ENCODE results near the gene POLR1G. TPM values are rescaled to one million over a fixed set of nuclear protein-coding genes. Genes with fewer than 3 reads are reported as not detected.
A peak's percentile ranks its signal among the peaks of the same experiment; 100 is the strongest.

Gene POLR1G
- total and polyA plus RNA-seq, 9 of the 15 experiments (the other 6 are each of a cell fraction or from before 2014, with no cell fraction given): 3.0 to 50.1 (median 27.4) TPM

- Histone ChIP-seq H3K27me3 (ENCODE audit: control insufficient read depth in 2 of 2, insufficient read depth in 2 of 2, low read length in 2 of 2) (no peaks in the 10 kb centered on the region), H2AFZ (ENCODE audit: low read depth, low read length) (no peak overlapping the region), H3K27ac (ENCODE audit: extremely low read depth, low read depth, low read length) (no peak overlapping the region), H3K9me1 (ENCODE audit: control insufficient read depth, insufficient read depth, low read length) (no peaks in the 10 kb centered on the region), H3K4me2 (ENCODE audit: insufficient read depth, low read length) (no peak overlapping the region), H3K79me2 (ENCODE audit: control insufficient read depth, insufficient read depth, low read length) (no peaks in the 10 kb centered on the region), H3K4me3 (no peak overlapping the region), H3K9me3 (replicated peaks; ENCODE audit: control insufficient read depth, insufficient read depth, low read depth, low read length) (no peaks in the 10 kb centered on the region), H3K4me1 (replicated peaks in 1 of 2; ENCODE audit: control insufficient read depth in 2 of 2, insufficient read depth in 2 of 2, low read length in 2 of 2) (peaks cover 0 to 21% of the 10 kb centered on the region in 2 experiments; a peak in 2 of 5 replicates), H3K9ac (ENCODE audit: insufficient read depth in 1 of 2, low read depth in 2 of 2, low read length in 2 of 2) (peak overlapping the region in 1 of 2 experiments; percentile 45; a peak in 2 of 4 replicates), H3K36me3 (ENCODE audit: control insufficient read depth, insufficient read depth, low read length) (0 out of 3 replicates have a peak, but pooled peaks cover 2% of the 10 kb centered on the region), H4K20me1 (replicated peaks; ENCODE audit: control insufficient read depth, insufficient read depth, low read length) (no peaks in the 10 kb centered on the region)
- CTCF ChIA-PET (ENCODE audit: low intra/inter-chr PET ratio): no interaction called here
- intact Hi-C loops (cut with micrococcal nuclease) (no loop called here), in situ Hi-C loops (cut with MboI) (no loop called here)
- FAIRE-seq (no peak), ATAC-seq (no peak), DNase-seq (ENCODE audit: extremely low read depth in 1 of 4, low spot score in 3 of 4) (no peak)
- peak in 1 of 2 experiments; percentile 76; a peak in 3 of 4 replicates for TF ChIP-seq KDM1A (IDR thresholded peaks at IDR 0.05)
- no peak for TF ChIP-seq ZNF12 (CRISPR knock-in tag; IDR thresholded peaks at IDR 0.05)
- TF ChIP-seq CBX1 (IDR thresholded peaks at IDR 0.05; ENCODE audit: low read depth): peak; percentile 38; the same call in 1 of the 2 replicates
- TF ChIP-seq SMARCA5 (IDR thresholded peaks at IDR 0.05): peak; percentile 32; the same call in 1 of the 2 replicates
- peak; percentile 83 for TF ChIP-seq BCOR (IDR thresholded peaks at IDR 0.05)
- TF ChIP-seq ZFP36 (IDR thresholded peaks at IDR 0.05; ENCODE audit: low read depth, low read length, partially characterized antibody): peak; percentile 81
- TF ChIP-seq SIX5 (IDR thresholded peaks at IDR 0.05; ENCODE audit: borderline replicate concordance in 1 of 2, insufficient read depth in 1 of 2, low read depth in 1 of 2, low read length in 2 of 2): no peak
- TF ChIP-seq RBM25 (IDR thresholded peaks at IDR 0.05; ENCODE audit: low read depth, low read length, severe bottlenecking): peak; percentile 77
- 0 out of 2 replicates have a peak, but pooled peaks have one; percentile 32 for TF ChIP-seq POLR2G (IDR thresholded peaks at IDR 0.05; ENCODE audit: low read depth, low read length)
- 73% methylated on average over 12 of the region's 21 CpGs for WGBS (ENCODE audit: insufficient coverage, low coverage, missing lambda C conversion rate)
- POLR2A ChIA-PET: interaction anchor here (0.5 kb wide), 1 partner anchor 10 kb away, joined by 3 read pairs; no protein-coding TSS in a partner anchor
- BruUV-seq (replicated peaks): no TSS peak
These were observed 14.4 kb upstream of the POLR1G start for GRCh38 chr19:45391871-45392665.

Measured in K562 (cell line).